GM18526 (cell line): ENCODE measurements around the gene PCGF1.

Source experiments
- POLR2A ChIP-seq: IDR thresholded peaks from 3 replicates; pipeline ENCODE4 v1.6.1; 2011; ENCODE audit not compliant: insufficient read length; ENCODE audit errors: extremely low read depth

Gene PCGF1

GRCh38 chr2:74513605-74514367 lies 6.3 kb upstream of the PCGF1 start:
- no peak for TF ChIP-seq POLR2A

GRCh38 chr2:74512744-74513604 lies 5.5 kb upstream of the PCGF1 start:
- TF ChIP-seq POLR2A = no peak

- no peak for TF ChIP-seq POLR2A
These were observed 3.9 kb upstream of the PCGF1 start for GRCh38 chr2:74511104-74511989.

GRCh38 chr2:74510272-74510671 lies 2.8 kb upstream of the PCGF1 start:
- no peak for TF ChIP-seq POLR2A

GRCh38 chr2:74507926-74508520 lies 528 bp upstream of the PCGF1 start:
- TF ChIP-seq POLR2A = no peak

GRCh38 chr2:74505448-74506246 lies 1.8 kb downstream of the PCGF1 start:
- TF ChIP-seq POLR2A = no peak

GRCh38 chr2:74504591-74504990 lies 2.9 kb downstream of the PCGF1 start:
- TF ChIP-seq POLR2A = no peak

GRCh38 chr2:74503506-74504475 lies 3.7 kb downstream of the PCGF1 start:
- no peak for TF ChIP-seq POLR2A

- peak; percentile 65 for TF ChIP-seq POLR2A
These were observed 4.6 kb downstream of the PCGF1 start for GRCh38 chr2:74502720-74503505.

GRCh38 chr2:74502147-74502719 lies 5.3 kb downstream of the PCGF1 start:
- no peak for TF ChIP-seq POLR2A

GRCh38 chr2:74501335-74502071 lies 6.0 kb downstream of the PCGF1 start:
- no peak for TF ChIP-seq POLR2A
